ENCODE measurements around the gene CAPZA3.
A peak's percentile ranks its signal among the peaks of the same experiment; 100 is the strongest.
"Not testable (repeated sequence)": the region's sequence is repeated elsewhere in the genome, so short reads cannot be mapped to it uniquely, and the experiment has no call there.

CAPZA3 gene, protein sequence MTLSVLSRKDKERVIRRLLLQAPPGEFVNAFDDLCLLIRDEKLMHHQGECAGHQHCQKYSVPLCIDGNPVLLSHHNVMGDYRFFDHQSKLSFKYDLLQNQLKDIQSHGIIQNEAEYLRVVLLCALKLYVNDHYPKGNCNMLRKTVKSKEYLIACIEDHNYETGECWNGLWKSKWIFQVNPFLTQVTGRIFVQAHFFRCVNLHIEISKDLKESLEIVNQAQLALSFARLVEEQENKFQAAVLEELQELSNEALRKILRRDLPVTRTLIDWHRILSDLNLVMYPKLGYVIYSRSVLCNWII

DNA sequence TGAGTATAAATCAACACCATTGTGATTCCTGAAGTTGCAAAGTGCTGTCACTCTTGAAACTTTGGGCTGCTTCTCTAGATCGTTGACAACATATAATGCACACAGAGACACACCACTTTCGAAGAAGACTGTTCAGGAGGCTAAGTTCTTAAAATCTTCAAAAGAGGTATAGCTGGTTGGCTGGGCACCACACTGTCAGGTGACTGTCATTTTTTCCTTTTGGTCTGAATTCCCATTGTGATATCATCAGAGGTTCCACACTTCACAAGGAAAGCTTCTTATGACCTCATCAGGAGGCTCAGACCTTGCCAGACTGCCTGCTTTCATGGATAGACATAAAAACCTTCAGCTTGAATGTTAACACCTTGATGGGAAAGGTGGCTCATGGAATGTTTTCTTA is at the start of gene CAPZA3, which contains the start of gene PLCZ1:
Gene CAPZA3, plus strand, starts transcription at position 301 of the 400 bp plus-strand sequence. CDS start 150 bp downstream, outside the sequence.
Gene PLCZ1, minus strand, starts transcription at position 194 of the 400 bp plus-strand sequence. CDS start 641 bp downstream, outside the sequence.
- no peak for DNase-seq

DNA sequence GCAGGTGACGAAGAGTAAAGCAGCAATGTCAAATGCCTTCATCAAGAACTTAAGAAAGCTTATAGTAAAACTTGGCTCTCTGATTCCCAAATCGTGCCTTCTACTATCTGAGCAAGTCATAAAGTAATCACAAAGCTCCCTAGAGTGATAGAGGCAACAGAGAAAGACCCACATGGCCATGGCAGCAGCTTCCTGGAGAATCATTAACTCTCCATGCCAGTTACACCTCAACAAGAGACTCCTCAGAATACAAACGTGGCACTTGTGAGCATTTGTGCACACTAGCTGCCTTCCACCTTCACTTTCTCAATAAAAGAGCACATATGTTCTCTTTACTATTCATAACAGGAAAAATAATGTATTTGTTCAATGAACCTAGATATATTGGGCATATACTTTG is 48.1 kb upstream of the CAPZA3 start:
- DNase-seq = no peak

DNA sequence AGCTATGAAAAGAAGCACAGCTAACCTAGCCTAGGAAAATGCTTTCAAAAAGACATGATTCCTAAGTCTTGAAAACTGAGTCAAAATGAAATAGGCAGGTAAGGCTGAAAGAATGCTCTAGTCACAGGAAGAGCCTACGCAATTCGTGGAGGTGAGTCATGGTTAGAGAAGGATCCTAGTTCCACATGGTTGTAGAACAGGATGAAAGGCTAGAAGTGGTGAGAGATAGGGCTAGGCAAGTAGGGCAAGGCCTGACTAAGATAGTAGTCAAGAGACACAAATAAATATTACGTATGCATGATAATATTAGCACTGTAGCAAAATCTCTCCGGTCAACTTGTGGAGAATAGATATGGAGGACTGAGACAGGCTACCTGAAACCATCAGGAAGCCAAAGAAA is 47.3 kb upstream of the CAPZA3 start:
- DNase-seq = no peak

DNA sequence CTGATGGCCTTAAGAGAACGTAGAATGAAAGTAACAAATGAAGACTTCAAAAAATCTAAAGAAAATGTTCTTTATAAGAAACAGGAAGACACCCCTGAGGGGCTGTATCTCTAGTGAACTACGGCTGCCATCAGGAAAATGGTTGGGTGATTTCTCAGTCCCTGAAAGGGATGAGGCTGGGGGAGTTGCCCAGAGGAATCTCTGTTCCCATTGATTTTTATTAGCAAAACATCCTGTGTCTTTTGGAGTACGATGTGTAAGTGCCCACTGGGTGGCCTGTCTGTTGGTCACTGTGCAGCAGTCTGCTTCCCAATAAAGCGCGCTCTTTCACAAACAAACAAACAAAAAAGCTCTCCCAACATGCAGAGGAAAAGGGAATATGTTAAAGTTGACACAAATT is 43.9 kb upstream of the CAPZA3 start:
- DNase-seq = not testable (repeated sequence)

DNA sequence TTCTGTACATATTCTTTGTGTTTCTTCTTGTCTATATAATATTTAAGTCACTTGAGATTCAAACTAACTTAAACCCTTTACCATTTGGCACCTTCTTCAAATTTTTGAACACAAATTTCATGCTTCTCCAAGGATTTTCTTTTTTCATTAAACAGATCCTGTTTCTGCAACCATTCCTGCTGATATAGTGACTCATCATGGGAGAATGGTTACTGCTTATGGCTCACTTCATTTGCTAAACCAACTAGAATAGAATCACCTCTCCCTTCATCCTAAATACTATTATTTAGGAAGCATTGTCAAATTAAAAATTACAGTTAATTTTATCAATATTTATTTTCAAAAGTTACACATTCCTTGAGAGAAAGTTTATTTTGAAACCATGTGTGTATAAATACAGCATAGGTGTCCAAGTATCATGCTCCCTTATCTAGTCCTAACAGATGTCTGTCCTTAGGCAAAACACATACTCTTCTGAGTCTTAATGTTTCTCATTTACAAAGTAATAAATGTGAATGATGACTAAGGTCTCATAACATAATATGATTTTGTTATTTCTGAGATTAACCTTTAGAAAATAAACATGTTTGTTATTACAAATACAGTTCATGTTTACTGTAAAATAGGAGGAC is 40.8 kb upstream of the CAPZA3 start:
- DNase-seq = no peak

DNA sequence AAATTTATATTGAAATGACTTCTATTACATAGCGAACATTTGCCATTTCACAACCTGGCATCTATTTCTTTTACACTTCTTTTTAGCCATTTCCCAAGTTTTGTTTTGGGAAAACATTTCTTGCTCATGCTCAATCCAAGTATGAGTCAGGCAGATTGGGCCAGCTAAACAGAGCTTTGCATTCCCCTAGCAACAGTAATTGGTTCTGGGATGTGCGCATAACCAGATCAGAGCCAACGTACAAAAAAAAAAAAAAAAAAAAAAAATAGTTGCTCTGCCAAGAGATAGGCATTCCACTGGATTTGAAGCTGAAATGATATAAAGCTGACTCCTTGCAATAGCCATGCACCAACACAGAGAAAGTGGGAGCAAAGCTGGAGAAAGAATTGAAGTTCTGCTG is 37.6 kb upstream of the CAPZA3 start:
- peak in 1 of 56 donors; percentile 0 for DNase-seq

DNA sequence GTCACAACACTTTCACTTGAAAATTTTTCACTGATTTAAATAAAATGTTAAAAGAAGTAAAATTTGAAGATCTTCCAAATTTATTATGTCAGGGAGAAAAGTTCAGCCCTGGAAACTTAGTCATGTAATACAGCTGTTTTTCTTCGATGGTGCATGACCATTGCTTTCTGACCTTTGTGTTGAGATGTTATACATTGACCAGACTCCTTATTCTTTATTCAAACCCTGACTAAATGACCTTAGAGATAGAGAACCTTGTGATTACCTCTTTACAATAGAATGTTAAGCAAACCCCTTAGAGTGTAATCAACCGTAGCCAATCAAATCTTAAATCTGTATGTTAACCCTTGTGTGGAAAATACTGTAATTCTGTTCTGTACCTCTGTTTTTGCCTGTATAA is 34.6 kb upstream of the CAPZA3 start:
- DNase-seq = no peak

DNA sequence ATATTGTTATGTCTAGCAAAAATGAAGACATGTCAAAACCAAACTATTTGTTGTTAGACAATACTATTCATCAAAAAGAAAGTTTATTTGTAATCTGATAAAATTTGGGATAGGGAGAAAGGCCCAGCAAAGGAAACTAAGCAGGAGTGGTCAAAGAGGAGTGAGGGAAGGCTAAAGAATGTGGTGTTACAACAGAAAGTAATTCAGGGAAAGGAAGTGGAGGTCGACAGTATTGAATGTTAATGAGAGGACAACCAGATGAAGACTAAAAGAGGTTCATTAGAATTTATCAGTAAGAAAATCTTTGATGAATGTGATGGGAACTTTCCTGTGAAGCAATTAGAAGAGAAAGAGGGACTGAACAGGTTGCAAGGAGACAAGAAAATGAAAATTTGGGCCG is 34.0 kb upstream of the CAPZA3 start:
- DNase-seq = no peak

DNA sequence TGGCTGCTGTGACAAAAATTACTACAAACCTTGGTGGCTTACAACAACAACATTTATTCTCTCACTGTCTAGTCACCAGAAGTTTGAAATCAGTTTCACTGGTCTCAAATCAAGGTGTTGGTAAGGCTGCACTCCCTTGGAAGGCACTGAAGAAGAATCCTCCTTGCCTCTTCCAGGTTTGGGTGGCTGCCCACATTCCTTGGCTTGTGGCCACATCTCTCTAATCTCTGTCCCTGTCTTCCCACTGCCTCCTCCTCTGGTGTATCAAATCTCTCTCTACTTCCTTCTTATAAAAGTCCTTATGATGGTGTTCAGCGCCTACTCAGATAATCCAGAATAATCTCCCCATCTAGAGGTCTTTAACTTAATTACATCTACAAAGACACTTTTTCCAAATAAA is 31.1 kb upstream of the CAPZA3 start:
- no peak for DNase-seq

DNA sequence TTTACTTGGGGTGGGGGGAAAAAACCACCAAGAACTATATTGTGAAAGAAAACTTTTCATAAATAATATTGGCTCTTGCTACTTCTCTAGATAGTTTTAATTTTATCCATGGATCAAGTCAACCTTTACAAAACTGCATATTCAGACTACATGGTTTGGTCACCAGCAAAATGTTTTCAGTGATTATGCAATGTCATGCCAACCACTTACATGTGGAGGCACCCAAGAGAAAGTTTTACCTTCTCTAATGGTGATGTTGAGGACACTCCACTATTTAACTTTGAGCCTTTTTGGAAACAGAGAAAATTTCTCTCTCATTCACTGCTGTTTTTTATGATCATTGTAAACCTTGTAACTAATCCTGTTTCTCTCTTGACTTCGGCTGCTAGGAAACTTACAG is 21.7 kb upstream of the CAPZA3 start:
- no peak for DNase-seq

DNA sequence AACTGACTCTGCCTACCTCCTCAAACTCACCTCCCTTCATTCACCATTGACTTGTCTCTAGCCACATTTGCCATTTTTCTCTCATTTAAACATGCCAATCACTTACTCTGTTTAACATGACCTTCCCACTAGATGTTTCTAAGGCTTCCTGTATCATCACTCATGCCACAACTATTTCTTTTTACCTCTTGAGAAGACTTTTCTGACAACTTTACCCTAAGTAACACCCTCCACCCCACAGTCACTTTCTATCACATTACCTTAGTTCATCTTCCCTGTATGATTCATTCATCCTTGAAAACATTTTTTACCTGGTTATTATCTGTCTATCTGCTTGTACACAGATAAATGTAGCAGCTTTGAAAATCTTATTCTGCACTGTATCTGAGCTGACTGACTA is 19.5 kb upstream of the CAPZA3 start:
- no peak for DNase-seq

DNA sequence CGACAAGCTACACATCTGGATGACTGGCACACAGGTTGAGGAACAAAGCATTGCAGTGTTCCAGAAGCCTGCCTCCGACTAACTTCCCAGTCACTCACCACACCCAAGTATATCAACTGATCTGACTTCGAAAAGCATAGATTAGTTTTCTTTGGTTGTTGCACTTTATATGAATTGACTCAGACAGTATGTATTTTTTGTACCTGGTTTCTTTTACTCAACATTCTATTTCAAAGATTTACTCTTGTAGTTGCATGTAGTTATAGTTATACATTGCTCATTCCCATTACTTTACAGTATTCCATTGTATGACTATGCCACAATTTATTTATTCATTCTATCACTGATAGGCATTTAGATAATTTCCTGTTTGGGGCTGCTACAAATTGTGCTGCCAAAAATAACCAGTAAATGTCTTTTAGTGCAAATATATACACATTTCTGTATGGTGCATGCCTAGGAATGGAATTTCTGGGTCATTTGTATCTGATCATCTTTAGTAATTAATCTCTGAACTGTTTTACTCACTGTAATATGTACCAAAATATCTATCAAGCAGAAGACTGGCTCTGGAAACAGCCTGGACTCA is 17.9 kb upstream of the CAPZA3 start:
- no peak for DNase-seq

DNA sequence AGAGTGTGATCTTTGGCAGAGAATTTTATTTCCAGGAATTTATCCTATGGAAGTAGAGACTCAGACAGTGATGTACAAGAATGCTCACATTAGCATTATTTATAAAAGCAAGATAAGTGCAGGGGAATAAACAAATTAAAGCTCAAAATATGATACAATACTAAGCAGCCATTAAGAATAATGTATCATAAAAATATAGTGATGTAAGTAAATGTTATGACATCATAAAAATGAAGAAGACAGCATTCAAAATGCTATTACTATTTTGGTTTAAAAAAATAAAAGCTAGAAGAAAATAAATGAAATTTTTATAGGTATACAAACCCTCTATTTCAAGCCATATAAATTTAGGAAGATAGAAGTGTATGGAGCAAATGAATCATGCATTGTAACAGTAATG is 17.2 kb upstream of the CAPZA3 start:
- no peak for DNase-seq

DNA sequence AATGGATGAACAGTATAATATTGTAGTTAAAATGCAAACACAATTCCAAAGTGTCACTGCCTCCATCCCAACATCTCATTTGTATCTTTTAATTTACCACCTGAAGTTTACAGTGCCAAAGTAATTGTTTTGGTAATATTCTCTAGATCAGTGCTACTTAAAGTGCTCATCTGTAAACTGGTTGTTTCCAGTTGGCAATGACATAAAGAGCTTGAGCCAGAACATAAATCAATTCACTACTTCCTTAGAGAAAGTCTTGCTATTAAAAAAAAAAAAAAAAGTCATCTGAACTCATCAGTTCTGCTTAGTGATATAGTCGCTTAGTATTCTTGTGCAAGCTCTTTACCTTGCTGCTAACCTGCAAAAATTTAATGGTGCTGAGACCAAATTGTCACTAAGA is 16.5 kb upstream of the CAPZA3 start:
- no peak for DNase-seq

DNA sequence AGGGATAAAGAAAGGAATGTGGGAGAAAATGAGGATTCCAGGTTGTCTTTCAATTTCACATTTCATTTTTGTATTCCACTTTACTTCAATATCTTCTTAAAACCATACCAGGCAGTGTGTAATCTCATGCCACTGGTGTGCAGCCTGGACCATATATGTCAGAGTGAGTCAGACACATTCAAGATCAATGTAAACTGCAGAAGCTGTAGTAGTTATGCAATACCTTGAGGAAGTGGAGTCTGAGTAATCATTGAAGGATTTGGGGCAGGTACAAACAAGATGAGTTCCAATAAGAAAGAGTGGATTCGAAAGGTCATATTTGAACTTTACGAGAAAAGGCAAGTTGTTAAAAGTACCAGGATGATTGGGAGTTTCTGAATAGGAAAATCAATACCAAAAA is 14.2 kb upstream of the CAPZA3 start:
- no peak for DNase-seq

DNA sequence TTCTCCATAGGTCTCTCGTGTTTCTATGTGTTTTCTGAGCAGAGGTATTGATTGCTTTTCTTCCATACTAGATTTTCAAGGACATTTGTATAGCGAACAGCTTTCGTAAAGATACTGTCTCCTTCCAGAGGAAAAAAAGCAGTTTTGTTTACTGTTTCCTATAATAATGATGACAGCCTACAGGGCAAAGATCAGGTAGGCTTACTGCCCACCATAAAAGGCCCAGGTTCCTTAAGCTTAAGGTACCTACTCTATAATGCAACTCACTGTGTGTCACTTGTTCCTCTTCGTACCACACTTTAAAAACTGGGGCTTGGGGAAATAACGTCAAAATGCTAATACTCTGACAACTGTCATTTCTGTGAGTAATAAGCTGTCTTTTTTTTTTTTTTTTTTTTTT is 6.8 kb upstream of the CAPZA3 start:
- DNase-seq = no peak

DNA sequence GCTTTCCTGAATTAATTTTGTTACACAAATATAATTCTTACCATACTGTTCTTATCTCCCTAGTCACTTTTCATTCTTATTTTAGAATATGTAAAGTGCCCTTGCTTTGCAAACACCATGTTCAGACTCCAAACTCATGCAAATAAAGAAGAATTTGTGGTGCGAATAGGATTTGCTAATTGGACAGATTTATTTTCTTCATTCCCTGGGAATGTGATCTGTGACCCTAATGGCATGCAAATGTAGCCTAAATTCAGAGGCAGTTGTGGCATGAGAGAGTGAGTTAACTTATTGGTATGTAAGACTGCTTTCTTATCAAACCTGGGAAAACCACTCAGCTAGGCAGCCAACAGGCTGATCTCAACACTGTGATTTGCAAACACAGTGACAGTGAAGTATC is 10.0 kb downstream of the CAPZA3 start:
- no peak for DNase-seq

DNA sequence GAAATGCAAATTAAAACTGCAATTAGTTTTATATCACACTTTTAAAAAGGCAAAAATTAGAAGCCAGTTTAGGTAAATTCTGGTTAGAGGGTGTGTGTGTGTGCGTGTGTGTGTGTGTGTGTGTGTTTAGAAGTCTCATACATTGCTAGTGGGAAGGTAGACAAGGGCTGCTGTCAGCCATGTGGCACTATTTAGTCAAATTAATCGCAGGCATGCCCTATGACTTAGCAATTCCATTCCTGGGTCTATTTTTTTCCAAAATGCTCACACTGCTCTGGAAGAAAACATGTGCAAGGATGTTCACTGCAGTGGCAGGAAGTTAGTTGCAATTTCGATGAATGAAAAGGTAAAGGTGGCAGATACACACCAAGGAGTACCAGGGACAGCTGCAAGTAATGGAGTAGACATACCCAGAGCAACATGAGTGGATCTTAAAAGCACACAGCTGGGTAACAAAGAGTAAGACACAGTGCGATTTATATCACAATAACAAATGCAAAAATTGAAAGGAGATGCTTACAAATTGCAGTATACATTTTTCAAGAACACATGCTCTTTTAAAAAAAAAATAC is 11.6 kb downstream of the CAPZA3 start:
- DNase-seq = no peak

DNA sequence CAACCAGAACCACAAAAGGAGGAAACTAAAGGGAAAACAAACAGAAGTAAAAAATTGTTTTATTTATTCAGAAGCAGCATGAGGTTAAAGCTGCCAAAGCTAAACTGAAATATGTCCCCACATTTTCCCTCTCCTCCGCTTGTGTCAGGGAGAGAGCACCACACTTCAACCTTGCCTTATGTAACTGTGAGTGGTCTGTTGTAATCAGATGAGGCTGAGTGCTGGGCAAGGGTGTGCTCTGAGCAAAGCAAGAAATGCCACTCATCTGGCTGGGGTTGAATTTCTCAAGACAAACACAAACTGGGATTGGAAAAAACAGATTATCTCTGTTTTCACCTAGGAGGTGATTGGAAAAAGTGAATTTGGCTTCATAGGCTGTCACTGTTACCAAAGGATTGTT is 12.2 kb downstream of the CAPZA3 start:
- no peak for DNase-seq

DNA sequence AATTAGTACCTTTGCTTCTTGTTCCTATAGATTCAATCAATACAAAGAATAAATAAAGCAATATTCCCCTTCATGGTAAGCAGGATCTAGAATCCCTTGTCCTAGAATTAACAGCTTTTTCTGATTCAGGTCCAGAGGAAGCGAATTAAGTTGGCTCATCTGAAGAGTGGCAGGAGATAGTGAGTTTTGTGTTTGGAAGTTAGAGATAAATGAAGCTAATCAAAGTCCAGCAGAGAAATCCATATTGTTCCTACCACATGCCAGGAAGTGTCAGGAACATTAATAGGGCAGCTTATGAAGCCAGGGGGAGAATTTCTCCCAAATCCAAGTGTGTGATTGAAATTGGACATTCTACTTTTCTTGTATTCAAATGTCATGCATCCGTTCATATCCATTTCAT is 13.9 kb downstream of the CAPZA3 start:
- no peak for DNase-seq

DNA sequence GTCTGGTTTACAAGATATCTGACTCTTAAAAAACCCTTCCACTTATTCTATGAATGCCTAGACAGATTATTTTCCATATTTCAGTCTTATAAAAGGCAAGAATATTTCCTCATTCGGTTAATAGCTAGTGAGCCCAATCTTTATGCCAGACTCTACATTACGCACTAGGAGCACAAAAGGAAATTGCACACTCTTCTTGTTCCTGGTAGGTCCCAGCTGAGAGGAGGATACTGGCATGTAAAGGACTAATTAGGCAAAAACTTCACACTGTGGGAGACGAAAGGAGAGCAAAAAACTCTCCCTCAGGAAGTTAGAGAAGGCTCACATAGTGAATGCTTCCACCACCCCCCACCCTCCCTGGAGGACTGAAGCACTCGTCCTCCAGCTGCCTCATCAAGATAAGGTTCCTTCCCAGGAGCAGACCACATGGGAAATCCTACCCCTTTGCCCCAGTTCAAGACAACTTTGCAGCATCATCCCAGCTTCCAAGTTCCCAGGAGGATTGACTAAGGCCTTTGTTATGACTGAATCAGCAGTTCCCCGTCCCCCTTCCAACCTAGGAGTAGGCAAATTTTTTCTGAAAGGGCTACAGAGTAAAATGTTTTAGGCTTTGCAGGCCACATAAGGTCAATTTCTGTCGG is 14.5 kb downstream of the CAPZA3 start:
- no peak for DNase-seq

DNA sequence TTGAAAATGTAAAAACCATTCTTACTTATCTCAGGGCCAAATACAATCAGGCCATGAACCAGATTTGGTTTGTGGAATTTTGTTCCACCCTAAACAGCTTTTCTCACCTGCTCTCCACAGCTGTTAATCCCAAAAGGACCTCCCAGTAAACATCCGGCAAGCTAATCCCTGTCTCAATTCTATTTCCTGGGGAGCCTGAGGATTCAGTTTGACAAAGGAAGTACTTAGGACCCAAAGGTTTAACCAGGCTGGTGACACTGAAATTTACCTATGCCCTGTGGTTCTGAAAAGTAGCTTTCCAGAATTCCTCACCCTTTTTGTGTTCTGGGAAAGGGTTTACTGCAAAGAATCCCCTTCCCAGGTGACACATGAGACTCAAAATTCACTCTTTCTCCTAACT is 15.0 kb downstream of the CAPZA3 start:
- no peak for DNase-seq
